HG02610 (cell line): ENCODE results near the gene SYT9.

Experiments
- ATAC-seq: cut with Tn5 transposase; IDR thresholded peaks from one replicate; pipeline ENCODE4 v1.9.1; 2021; ENCODE audit warnings: mild to moderate bottlenecking, moderate library complexity; ENCODE audit not compliant: unreplicated experiment

The SYT9 gene

DNA sequence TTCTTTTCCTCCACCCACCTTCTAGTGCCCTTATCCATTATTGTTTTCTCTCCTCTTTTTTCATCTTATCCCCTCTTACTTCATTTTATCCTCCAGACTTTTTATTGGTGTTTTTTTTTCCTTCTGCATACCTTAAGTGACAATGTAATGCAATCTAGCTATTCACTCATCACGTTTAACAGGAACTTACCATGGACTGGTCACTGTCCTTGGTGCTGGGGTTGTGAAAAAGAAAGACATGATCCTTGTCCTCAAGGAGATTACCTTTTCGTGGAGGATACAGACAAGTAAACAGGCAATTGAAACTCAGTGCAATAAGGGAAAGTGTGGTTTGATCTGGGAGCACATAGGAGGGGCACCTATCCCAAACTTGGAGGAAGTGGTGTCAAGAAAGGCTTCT is 20.7 kb downstream of the SYT9 start:
- no peak for ATAC-seq

DNA sequence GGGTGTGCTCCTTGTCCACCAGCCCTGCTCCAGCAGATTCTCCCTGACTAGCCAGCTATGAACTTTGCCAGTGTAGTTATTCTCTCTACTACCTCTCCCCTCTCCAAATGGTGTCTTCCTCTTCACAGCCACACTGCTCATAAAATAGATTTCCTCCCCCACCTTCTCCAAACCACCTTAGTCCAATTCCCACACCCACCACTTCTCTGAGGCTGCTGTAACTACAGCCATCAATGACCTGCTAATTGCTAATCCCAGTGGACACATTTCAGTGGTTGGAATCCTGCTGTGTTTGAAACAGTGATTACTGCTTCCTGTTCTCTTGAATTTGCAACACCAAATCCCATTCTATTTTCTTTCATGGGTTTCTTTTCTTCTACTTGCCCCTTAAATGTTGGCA is 23.4 kb downstream of the SYT9 start:
- no peak for ATAC-seq

DNA sequence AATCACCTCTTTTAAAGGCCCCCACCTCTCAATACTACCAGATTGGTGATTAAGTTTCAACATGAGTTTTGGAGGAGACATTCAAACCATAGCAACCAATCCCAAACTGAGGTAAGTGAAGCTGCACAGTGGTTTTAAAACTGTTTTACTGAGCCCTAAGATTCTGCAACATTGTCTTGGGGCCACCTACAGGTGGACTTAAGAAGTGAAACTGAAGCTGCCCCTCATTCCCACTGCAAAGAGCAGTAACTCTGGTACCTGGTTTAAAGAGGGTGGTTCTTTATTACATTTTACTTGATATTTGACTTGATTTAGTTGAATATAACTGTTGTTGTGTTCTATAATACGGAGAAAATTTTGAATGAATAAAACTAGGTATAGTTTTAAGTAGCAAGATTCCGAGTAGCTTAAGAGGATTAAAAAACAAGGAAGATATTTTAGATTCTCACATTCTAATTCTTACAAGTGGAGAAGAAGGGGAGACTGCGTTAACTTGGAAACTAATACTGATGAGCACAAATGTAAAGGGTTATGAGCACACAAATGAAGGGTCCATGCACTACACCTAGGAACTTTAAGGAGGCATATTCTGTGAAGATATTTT is 26.7 kb downstream of the SYT9 start:
- peak; percentile 56 for ATAC-seq

DNA sequence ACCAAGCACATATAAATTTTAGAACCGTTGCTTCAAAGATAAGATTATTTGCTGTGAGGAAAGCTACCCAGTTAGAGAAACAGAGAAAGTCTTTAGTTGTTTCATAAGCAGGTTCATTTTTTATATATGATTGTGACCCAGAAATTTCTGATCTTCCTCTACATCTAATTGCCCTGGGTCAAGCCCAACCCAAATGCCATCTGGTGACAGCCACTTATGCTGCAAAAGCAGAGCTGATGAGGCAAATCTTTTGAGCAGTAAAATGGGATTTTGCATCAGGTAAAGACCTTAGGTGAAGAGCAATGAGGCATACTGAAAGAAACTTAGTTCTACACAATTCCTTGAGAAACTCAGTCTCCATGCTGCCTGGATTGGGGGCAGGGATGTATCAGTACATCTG is 28.0 kb downstream of the SYT9 start:
- ATAC-seq = no peak

DNA sequence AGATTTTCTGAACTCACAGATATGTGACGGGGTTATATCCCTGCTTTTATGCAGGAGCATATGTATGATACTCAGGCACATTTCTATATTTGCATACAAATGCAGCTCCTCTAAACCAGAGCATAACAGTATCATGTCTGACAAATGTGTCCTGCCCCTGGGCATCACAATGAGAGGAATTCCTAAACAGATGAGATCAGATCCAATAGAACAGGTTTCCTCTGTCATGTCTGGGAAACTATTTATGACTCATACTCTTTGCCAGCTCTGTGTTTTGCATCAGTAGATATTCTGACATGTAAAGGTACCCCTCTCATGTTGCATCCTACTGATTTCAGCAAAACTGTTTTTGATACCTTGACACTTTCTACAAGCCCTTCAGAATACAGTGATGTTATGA is 29.4 kb downstream of the SYT9 start:
- ATAC-seq = no peak

DNA sequence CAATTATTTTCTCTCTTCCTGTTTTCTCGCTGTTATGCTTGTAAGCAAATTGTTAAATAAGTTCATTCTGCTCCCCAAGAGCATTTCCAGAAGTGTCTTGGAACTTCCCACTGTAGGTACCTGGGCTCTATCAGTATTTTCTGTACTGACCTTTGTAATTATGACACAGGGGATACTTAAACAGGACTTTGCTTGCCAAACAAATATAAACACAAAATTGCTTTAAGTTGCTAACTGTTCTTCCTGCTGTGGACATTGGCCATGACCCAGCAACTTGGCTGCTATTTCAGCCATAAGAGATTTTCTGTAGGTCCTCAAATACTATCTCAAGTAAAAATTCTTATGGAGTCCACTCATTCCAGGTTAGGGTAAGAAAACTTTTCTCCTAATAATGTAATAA is 30.1 kb downstream of the SYT9 start:
- no peak for ATAC-seq

DNA sequence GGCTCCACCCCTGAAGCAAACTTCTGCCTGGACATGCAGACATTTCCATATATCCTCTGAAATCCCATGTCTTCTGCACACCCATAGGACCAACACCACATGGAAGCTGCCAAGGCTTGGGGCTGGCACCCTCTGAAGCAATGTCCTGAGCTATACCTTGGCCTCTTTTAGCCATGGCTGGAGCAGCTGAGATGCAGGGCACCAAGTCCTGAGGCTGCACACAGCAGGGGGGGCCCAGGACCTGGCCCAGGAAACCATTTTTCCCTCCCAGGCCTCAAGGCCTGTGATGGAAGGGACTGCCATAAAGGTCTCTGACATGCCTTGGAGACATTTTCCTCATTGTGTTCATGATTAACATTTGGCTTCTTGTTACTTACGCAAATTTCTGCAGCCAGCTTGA is 34.5 kb downstream of the SYT9 start:
- no peak for ATAC-seq

DNA sequence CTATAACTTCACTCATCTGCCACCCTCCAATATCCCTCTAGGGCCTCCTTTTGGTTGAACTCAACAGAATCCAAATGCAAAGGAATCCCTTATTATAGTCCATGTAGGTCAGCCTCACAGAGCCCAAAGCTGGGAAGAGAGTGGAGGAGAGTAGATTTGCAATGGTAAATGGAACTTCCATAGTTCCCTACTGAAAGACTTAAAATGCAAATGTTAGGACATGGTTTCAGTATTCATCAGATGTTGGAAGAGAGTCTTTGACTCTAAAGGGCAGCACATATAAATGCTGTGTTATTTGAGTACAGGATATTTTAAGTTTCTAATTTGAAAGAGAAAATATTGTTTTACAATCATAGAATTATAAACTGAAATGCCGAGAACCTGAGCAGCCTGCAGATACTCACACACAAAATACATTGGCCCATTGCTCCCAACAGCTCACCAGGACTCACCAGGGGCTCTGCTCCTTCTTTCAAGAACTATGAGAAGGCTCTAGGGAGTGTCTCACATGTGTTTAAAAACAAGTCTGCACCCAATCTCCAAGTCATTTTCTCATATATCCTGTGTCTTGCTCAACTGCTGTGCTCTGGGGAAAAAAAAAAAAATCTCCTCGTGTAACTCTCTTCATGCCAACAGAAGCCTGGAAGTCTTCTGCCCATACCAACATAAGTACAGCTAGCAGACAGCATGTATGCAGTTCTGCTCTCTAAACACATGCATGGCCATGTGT is 39.6 kb downstream of the SYT9 start:
- ATAC-seq = no peak

DNA sequence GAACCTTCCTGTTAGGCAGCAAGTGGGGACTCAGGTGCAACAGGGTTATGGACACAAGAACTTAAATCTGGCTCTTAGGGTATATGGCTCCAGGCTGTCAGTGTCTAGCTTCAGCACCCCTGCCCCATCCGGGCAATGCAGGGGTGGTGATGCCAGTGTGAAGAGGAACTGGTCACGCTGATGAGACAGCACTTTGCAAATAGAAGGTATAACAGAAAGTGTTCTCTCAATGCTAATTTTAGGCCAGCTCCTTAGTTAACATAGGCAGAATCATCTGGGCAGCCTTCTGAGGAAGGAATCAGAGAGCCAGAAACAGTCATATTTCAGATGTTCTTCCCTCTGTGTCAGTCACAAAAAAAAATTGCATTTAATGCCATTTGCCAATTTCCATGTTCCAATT is 41.2 kb downstream of the SYT9 start:
- ATAC-seq = no peak

DNA sequence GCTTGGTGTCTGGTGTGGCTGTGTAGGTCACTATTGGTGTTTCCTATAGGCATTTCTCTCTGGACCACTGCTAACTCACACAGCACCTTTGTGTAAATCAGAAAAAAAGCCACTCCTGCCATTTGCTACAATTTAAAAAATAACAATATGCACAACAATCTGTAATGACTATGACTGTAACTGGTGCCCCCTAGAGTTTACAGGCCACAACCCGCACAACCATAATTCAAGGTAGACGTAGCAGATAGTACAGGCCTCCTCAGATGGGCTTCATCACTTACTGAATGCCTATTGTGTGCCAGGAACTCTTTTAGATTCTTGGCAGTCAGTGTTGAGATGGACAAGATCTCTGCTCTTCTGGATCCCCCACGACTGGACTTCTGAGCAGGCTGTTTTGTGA is 47.7 kb downstream of the SYT9 start:
- no peak for ATAC-seq

DNA sequence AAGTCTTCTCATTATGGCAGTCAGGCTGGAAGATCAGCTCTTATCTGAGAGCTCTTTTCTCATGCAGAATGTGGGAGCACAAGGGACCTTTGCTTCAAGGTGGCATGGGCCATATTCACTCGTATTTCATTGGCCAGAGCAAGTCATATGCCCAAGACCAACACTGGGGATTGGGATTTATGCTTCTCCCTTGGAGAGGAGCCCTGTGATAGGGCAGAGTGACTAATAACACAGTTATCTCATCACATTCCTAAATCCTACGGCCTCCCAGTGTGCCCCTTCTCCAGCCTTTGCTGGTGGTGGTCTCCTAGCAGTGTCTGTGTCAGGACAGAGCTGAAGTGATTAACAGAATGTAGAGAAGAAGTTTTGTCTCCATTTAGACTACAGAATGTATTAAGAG is 48.6 kb downstream of the SYT9 start:
- no peak for ATAC-seq

DNA sequence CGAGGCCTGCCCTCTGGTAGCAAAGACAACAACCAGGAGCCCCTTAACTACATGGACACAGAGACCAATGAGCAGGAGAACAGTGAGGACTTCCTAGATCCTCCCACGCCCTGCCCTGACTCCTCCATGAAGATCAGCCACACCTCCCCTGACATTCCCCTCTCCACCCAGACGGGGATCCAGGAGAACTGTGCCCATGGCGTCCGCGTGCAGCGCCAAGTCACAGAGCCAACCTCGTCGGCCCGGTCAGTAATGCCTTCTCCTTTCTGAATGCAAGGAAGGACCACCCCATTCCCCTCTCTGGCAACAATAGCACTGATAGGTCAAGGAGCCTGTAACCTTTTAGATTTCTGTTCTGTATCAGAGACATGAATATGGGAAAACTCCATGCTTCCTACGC is 51.4 kb downstream of the SYT9 start:
- no peak for ATAC-seq

DNA sequence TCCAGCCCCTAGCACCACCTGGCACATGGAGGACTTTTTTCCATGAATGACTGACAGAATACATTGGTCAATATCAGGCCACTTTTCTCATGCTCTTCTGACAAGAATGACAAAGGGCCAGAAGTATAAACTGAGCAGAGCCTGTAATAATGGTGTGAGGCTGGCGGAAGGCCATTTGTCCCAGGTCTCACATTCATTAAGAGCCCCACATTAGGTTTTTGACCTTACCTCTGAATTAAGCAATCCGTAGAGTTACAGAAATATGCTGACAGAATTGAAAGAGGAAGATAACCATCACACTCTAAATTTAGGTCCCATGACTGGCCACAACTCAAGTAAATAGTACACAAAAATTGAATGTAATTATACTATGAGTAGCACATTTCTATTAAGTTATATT is 55.2 kb downstream of the SYT9 start:
- ATAC-seq = no peak

DNA sequence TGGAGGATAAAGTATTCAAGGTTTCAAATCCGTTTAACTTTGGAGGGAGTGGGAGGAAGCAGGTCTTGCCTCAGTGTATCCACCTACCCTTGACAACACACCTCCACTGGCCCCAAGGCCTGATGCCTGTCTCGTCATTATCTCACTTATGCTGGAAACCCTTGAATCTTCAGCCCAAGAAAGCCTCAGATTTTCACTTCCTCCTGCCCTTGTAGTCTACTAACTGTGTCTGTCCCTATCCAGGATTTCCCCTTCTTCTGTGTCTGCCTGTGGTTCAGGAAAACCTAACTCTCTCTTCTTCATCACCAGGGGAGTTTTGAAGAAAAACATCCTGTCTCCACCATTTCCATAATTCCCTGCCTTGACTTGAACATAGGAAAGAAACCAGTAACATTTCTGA is 56.1 kb downstream of the SYT9 start:
- ATAC-seq = peak; percentile 69

DNA sequence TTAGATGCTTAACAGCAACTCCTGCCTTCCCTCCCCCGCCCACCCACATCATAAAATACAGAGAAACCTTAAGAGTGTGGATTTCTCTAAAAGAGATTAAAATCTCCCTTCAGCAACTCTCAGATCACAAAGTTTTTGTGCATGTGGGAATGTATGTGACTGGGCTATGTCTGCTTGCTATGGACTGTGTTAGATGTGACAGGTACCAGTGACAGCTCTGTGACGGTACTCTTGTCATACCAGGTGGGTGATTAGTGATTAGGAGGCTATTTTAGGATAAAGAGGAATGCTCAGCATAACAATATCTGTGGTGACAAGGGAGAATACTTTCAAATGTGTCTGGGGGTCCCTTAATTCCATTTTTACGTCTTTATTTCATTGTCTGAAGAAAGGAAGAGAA is 60.2 kb downstream of the SYT9 start:
- ATAC-seq = no peak

DNA sequence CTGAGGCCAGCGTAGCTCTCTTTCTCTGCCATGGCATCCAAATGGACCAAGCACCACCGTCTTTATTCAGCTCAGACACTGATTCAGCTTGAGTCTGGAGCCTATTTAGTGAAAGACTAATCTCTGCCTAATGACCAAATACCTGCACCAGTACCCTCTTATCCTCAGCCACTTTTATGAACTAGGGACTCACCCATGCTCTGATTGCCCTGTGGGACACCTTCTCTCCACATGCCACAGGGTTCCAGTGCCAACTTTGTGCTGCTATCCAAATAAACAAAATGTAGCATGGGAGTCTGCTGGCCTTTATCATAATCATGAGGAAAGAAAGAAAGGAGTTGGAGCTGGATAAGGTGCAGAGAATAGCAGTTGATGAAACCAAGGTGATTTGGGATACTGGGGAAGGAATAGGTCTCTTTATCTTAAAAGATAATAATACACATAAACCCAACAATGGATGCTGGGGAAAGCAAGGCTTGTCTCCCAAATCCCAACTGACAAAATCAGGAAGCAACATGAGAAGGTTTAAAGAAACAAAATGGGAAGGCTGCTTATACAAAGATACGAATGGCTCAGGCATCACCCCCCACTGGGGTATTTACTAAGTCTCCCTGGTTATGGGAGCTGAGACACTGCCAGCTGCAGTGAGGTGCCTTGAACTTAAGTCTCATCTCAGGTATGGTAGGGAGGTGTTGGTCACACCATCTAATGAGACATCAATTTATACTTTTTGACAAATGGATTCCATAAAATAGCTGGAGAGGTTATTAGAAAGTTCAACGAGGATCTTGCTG is 63.3 kb downstream of the SYT9 start:
- ATAC-seq = no peak

DNA sequence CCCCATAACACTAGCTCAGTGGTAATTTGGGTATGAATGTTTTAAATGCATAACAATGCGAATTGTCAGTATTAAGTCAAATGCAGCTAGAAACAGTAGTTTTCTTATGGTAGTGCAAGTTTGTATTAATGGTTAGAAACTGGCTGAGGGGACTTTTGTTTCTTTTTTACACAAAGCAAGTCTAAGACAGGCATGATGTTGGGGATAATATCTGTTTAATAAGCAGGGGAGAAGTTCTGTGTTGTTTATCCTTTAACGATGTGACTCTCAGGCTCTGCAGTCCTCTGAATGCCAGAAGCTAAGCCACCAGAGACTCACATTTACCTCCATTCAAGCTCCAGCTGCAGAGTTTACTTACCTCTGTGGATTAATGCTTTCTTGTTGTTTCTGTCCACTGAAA is 67.8 kb downstream of the SYT9 start:
- no peak for ATAC-seq

DNA sequence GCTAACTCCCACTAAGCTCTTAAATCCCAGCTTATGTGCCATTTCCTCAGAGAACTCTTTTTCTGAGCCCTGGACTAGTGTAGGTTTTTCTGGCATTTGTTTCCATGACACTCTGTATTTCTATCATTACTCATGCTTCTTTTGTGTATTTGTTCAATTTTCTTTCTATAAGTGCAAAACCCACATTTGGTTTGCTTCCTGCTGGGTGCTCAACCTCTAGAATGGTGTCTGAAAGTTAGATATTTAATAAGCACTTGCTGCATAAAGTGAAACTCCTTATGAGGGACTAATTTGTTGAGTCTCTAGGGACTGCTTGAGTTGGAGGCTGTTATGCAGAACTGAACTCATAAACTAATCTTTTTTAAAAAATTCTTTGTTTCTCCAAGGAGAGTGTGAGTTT is 68.6 kb downstream of the SYT9 start:
- no peak for ATAC-seq

DNA sequence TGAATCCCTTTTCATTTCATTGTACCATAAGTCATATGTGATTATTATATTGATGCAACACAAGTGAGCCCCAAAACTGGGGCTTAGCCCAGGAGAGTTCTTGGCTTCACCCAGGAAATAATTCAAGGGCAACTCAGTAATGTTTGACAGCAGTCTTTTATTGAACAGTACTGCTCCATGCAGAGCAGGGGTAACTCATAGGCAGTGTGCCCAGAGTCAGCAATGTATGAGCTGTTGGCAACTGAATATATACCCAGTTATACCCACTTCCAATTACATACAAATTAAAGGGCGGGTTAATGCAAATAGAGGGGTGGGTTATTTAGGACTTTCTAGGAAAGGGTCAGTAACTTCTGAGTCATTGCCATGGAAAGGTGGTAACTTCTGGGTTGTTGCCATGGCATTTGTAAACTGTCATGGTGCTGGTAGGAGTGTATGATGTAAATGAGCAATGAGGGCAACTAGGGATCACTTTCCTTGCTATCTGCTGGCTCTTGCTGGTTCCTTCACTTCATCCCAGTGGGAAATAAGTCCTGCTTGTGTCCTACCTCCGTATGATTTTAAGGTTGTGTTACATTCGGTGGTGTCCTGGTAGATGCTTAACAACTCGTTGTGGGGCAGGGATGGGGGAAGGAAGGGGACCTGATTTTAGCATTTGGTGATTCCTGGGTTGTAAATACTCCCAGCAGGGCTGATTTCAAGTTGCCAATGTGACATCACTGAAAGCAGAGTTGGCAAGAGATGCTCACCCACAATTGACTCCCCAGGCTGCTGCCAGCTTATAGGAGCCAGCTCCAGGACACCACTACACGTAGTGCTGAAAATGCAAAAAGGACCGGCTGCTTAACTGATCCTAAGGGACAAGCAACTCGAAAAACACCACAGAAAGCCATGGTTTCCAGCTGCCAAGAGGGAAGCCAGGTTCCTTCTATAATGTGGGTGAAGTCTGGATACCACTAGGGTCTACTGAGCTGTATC is 70.1 kb downstream of the SYT9 start:
- ATAC-seq = no peak

DNA sequence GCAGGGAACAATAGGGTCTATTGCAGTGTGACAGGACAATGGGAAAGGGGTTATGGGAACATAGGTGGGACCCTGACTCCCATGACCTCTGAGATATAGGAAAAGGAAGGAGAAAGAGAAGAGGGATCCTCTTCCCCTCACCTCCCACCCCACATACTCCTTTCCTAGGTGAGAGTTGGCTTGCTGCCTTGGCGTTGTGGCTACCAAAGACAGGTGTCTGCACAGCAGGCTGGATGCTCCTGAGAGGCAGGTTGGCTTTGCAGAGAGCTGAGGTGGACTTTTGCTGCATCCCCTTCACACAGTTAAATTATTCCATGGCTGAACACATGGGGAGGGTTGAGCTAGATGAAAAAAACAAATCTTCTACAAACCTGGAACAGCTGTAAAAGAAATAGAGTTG is 80.7 kb downstream of the SYT9 start:
- ATAC-seq = no peak

DNA sequence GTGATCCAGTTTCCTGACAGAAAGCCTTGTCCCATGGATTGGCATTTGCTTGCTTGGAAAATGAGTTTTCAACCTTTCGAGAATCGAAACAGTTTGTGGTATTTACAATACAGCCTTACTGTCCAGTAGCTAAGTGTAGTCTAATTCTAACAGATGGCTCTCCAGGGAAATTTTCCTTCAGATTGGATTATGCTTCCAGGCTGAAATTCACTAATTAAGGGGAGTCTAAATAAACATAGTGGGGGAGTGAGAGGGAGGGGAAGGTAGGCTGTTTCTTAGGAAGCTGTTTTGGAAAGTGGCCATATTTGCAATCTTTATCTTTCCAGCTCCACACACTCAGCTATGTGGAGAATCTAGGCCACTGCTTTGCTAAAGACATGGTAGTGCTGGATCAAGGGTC is 81.3 kb downstream of the SYT9 start:
- no peak for ATAC-seq
